NT2/D1 (cell line): ENCODE measurements around the gene MOB3B.
A peak's percentile ranks its signal among the peaks of the same experiment; 100 is the strongest.

ENCODE experiments used
- DNase-seq: peaks from one replicate; pipeline ENCODE4 v3.0.0-alpha.2; 2011; ENCODE audit warnings: low read depth, low spot score
- H3K27me3 ChIP-seq: 2 replicates; pipeline ENCODE4 v1.6.0; 2011; ENCODE audit warnings: mild to moderate bottlenecking; ENCODE audit not compliant: insufficient read length, insufficient read depth
- H3K36me3 ChIP-seq: 2 replicates; pipeline ENCODE4 v1.6.1; 2011; ENCODE audit warnings: mild to moderate bottlenecking, low read length, mixed read lengths; ENCODE audit not compliant: insufficient read depth, insufficient read length
- H3K4me1 ChIP-seq: 2 replicates; pipeline ENCODE4 v1.5.1; 2011; ENCODE audit not compliant: insufficient read depth, insufficient read length
- H3K4me3 ChIP-seq: 2 replicates; pipeline ENCODE4 v1.5.1; 2011; ENCODE audit warnings: low read depth; ENCODE audit not compliant: insufficient read length
- H3K9ac ChIP-seq: 2 replicates; pipeline ENCODE4 v1.6.0; 2011; ENCODE audit warnings: low read depth; ENCODE audit not compliant: insufficient read length
- H3K9me3 ChIP-seq: 2 replicates; pipeline ENCODE4 v1.5.1; 2011; ENCODE audit warnings: mild to moderate bottlenecking, low read length; ENCODE audit not compliant: insufficient read depth
- SUZ12 ChIP-seq: IDR thresholded peaks from 2 replicates; pipeline ENCODE4 v1.6.1; 2011; ENCODE audit not compliant: insufficient read length, insufficient read depth; ENCODE audit errors: extremely low read depth
- YY1 ChIP-seq: IDR thresholded peaks from 2 replicates; pipeline ENCODE4 v1.6.1; 2011; ENCODE audit not compliant: insufficient read length, insufficient read depth
- ZNF274 ChIP-seq: IDR thresholded peaks from 2 replicates; pipeline ENCODE4 v1.6.1; 2011; ENCODE audit warnings: mild to moderate bottlenecking, low read depth, low read length

Gene MOB3B

DNA sequence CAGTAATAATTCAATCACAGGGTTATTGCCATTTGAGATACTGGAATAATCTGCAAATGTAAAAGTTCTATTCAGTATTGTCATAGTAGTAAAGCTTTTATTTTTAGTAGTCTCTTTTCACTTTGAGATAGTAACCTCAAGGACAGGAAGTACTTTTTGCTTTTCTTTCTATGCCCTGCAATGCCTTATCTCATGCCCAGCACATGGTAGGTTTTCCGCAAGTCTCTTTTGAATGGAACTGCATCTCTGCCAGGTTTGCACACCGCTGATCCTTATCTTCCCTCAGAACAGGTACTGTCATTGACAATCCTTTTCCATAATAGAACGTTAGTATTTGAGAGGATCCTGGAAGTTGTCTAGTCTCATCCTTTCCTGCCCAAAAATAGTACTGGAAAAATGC lies 97.3 kb downstream of the MOB3B start:
- no peak overlapping the region for H3K4me3 ChIP-seq
- TF ChIP-seq YY1 (no peak), ZNF274 (no peak), SUZ12 (no peak)
- no peak for DNase-seq
- H3K4me1 ChIP-seq = peaks cover under 1% of the 10 kb centered on the region
- H3K36me3 ChIP-seq = no peaks in the 10 kb centered on the region
- no peak overlapping the region for H3K9ac ChIP-seq
- no peaks in the 10 kb centered on the region for H3K9me3 ChIP-seq
- H3K27me3 ChIP-seq = no peaks in the 10 kb centered on the region

DNA sequence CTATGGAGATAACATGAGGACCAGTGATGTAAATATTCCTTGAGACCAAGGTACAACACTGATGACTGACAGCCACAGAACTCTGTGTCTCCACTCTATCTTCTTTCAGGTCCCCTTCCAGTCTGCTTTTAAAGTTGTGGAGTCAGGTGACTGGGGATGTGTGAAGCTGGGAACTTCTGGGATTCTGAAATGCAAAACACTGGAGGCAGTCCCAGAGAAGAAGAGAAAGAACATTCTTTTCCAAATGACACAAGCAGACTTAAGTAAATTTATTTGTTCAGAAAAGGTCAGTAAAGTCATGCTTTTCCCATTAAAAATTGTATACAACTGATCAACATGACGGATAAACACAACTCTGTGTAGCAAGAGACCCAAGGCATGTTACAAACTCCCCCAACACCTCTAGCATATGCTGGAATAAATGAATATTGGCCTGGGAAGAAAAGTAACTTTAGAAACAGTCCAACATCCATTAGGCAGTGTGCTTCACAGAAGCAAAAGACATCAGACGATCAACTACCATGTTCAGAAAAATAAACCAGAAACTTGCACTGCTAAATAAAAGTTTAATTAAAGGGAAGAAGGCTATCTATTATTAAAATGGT lies 98.0 kb downstream of the MOB3B start:
- Histone ChIP-seq H3K27me3 (no peaks in the 10 kb centered on the region), H3K9ac (no peak overlapping the region), H3K4me1 (peaks cover 7% of the 10 kb centered on the region), H3K36me3 (no peaks in the 10 kb centered on the region), H3K4me3 (no peak overlapping the region), H3K9me3 (no peaks in the 10 kb centered on the region)
- TF ChIP-seq SUZ12 (no peak), ZNF274 (no peak), YY1 (no peak)
- DNase-seq = no peak

DNA sequence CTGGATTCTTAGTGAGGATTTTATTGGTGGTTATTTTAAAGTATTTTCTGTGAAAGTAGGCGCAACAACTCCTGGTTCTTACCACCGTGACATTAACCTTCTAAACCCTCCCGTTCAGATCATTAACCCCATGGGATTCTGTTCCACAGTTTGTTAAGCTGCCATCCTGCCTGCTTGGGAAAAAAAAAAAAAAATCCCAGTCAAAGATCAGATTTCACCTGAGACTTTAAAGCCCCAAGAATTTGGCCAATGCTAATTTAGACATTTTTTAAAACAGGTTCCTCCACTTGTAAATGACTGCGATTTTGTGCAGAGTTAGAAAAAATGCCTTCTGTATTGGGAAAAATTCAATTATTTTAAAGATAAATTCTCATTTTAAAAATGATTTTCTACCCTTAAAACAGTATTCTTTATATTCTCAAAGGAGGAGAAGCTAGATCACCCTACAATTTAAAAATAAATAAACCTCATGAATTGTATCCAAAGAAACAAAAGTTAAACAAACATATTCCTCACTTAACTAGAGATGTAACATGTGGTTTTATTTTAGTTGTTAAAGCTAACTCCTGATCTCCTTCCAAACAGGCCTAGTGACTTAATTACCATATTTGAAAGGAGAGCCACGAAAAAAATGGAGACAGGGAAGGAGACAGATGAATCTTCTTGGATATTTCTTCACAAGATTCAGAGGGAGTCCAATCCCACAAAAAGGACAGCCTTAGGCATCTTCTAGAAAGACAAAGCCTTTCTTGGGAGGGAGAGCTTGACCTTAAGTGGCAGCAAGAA lies 98.7 kb downstream of the MOB3B start:
- Histone ChIP-seq H3K4me1 (peaks cover 9% of the 10 kb centered on the region), H3K9ac (no peak overlapping the region), H3K36me3 (no peaks in the 10 kb centered on the region), H3K27me3 (no peaks in the 10 kb centered on the region), H3K9me3 (no peaks in the 10 kb centered on the region), H3K4me3 (no peak overlapping the region)
- TF ChIP-seq YY1 = no peak
- TF ChIP-seq SUZ12 = no peak
- no peak for TF ChIP-seq ZNF274
- no peak for DNase-seq

DNA sequence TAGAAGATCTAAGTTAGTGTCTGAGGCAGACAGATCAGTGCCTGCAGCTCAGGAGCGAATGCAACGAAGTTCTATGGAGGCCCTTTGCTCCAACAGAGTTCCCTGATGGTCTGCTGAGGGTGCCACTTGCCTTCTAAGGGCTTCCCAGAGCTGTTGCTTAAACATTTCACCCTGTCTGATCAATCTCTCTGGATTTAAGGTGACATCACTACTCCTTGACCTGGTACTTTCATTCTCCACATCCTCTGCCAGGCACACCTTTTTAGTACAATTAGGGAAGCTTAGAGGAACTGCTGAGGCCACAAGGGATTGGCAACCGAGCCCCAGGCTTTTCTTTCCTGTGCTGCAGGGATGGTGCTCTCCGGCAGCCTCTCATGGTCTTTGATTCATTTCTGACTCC lies 99.7 kb downstream of the MOB3B start:
- no peak for TF ChIP-seq ZNF274
- no peak for TF ChIP-seq SUZ12
- no peak for TF ChIP-seq YY1
- H3K4me3 ChIP-seq = no peak overlapping the region
- no peaks in the 10 kb centered on the region for H3K27me3 ChIP-seq
- no peak for DNase-seq
- no peak overlapping the region for H3K9ac ChIP-seq
- no peaks in the 10 kb centered on the region for H3K36me3 ChIP-seq
- peaks cover 9% of the 10 kb centered on the region for H3K4me1 ChIP-seq
- H3K9me3 ChIP-seq = no peaks in the 10 kb centered on the region

DNA sequence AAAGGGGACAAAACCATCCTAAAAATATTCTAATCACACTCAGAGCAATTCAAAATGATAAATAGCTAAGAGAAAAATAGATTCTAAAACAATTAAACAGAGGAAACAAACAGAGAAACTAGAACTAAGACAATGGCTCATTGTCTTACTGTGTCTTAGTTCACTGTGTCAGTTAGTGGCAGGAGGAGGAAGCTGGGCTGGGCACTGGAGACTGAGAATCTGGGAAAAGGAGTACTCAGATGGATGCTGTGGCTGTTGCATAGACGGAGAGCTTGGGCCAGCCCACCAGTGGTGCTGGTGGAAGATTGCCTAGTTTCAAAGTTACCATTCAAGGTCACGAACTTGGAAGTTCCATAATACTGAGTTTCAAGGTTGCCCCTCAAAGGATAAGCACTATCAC lies 100.2 kb downstream of the MOB3B start:
- Histone ChIP-seq H3K4me1 (peaks cover 9% of the 10 kb centered on the region), H3K4me3 (no peak overlapping the region), H3K9me3 (no peaks in the 10 kb centered on the region), H3K36me3 (no peaks in the 10 kb centered on the region), H3K27me3 (no peaks in the 10 kb centered on the region), H3K9ac (no peak overlapping the region)
- TF ChIP-seq ZNF274 (no peak), YY1 (no peak), SUZ12 (no peak)
- no peak for DNase-seq

DNA sequence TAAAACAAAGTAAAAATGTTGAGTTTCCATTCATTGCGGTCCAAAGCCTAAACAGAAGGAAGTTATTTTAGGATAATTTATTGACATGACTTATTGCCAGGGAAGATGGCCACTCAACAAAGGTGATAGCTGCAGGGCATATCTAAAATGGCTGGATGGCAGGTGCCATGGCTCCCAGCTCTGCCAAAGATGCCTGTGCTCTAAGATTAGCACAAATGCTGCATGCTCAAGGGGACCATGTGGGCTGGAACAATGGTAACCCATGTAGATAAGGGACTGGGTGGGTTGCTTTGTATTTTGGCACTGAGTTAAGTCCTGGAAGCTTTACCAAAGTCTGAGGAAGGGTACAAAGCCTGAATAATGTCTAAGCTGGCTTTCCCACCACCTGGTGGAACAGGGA lies 101.1 kb downstream of the MOB3B start:
- peaks cover 9% of the 10 kb centered on the region for H3K4me1 ChIP-seq
- no peak overlapping the region for H3K4me3 ChIP-seq
- TF ChIP-seq SUZ12 = no peak
- no peak for TF ChIP-seq YY1
- TF ChIP-seq ZNF274 = no peak
- no peak for DNase-seq
- no peaks in the 10 kb centered on the region for H3K36me3 ChIP-seq
- no peaks in the 10 kb centered on the region for H3K9me3 ChIP-seq
- no peak overlapping the region for H3K9ac ChIP-seq
- no peaks in the 10 kb centered on the region for H3K27me3 ChIP-seq

DNA sequence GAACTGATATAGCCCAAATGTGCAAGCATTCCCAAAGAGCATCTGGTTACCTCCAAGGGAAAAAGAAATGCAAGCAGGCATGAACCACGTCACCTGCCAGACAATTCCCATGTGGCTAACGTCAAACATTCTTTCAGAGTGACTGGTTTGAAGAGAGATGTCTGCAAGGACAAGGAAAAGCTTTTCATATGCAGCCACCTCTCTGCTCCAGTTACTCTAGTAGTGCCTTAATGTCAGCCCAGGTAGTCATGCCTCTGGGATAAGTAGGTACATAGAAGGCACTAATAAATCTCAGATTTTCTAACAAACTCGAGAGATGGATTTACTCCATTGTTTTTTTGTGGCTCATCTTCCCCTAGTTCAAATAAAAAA lies 102.4 kb downstream of the MOB3B start:
- DNase-seq = peak; percentile 23
- TF ChIP-seq YY1 (no peak), SUZ12 (no peak)

More for the DNA sequence above, 102.4 kb downstream of the MOB3B start:
- H3K27me3 ChIP-seq = no peaks in the 10 kb centered on the region
- no peaks in the 10 kb centered on the region for H3K9me3 ChIP-seq
- H3K36me3 ChIP-seq = no peaks in the 10 kb centered on the region
- H3K9ac ChIP-seq = no peak overlapping the region
- H3K4me1 ChIP-seq = peaks cover 9% of the 10 kb centered on the region
- no peak overlapping the region for H3K4me3 ChIP-seq
